SH-SY5Y (cell line): Measurements from ENCODE around the gene TBC1D22A.

Source experiments
- GATA2 ChIP-seq: IDR thresholded peaks from 2 replicates; pipeline ENCODE4 v1.6.1; 2011; ENCODE audit warnings: mild to moderate bottlenecking, low read depth, low read length
- GATA3 ChIP-seq: IDR thresholded peaks from 2 replicates; pipeline ENCODE4 v1.6.1; 2011; ENCODE audit warnings: low read depth, mild to moderate bottlenecking, low read length, moderate library complexity

DNA sequence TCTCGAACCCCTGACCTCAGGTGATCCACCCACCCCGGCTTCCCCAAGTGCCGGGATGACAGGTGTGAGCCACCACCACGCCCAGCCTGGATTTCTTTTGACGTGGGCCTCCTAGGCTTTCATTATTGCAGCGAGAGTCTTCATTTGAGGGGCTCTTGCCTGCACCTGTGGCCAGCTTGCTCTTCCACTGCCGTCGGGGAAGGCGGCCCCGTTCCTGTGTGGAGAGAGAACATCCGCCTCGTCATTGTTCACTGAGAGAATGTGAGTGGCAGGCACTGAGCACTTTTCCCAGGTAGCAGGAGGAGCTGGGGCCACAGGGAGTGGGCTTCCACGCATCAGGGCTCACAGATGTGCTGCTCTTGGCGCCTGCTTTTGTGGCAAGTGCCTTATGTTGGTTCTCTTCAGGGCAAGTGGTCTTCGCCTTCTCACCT, 365.0 kb downstream of the TBC1D22A start:
- TF ChIP-seq GATA2 (no peak), GATA3 (no peak)
